ENCODE measurements around the gene UBA1. TPM values are rescaled to one million over a fixed set of nuclear protein-coding genes. Genes with fewer than 3 reads are reported as not detected.

UBA1 gene
- total RNA-seq, 2 experiments from 2014 or later = 149 to 155 TPM

DNA sequence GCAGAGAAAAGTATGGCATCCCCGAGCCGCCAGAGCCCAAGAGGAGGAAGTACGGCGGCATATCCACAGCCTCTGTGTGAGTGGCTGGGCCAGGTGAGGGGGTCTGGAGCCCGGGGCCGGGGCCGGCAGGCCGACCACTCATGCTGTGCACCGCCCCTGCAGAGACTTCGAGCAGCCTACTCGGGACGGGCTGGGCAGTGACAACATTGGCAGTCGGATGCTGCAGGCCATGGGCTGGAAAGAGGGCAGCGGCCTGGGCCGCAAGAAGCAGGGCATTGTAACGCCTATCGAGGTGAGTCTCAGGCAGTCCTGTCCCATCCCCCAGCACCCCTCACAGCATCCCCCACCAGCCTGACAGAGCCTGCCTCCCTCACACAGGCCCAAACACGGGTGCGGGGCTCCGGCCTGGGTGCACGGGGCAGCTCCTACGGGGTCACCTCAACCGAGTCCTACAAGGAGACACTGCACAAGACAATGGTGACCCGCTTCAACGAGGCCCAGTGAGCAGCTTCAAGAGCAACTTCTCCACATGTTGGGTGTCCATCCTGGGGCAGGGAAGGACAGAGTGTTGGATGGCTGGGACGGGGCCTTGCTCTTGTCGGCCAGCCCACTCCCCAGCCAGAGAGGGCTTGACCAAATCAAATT, 7.4 kb upstream of the UBA1 start:
- POLR2A ChIA-PET = no interaction called here
- no peak for DNase-seq
- H3K9me3 Mint-ChIP-seq = no peaks in the 10 kb centered on the region
- ATAC-seq (ENCODE audit: low read depth) = no peak
- peaks cover 5% of the 10 kb centered on the region for H3K4me1 Mint-ChIP-seq
- no peaks in the 10 kb centered on the region for H3K27me3 Mint-ChIP-seq
- no peak overlapping the region for H3K27ac Mint-ChIP-seq
- no peak overlapping the region for H3K4me3 Mint-ChIP-seq
- peaks cover 10% of the 10 kb centered on the region for H3K36me3 Mint-ChIP-seq

DNA sequence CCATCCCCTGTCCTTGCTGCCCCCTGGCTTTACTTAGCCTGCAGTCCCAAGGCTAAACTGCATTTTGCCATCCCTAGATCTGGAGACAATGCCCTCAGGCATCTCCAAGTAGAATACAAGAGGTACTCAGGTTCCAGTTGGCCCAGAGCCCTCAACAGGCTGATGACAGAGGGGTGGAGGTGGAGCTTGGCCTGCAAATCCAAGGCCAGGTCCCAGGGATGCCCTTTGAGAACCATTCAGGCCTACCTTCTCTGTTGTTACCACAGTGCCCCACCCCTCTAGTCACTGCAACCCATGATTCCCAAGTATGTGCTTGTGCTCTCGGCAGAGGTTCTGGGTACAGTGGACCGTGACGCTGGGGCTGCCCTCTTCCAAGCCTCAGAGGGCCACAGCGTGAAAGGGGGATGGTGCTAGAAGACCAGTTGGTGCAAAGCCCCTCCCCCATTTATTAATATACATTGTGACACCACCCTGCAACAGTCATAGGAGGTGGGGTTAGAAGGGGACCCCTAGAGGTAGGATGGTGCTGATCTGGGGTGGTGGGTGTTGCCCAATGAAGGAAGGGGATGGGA, 6.4 kb upstream of the UBA1 start:
- Mint-ChIP-seq H3K27ac (no peak overlapping the region), H3K4me1 (peaks cover 5% of the 10 kb centered on the region), H3K36me3 (peaks cover 10% of the 10 kb centered on the region), H3K4me3 (no peak overlapping the region), H3K9me3 (no peaks in the 10 kb centered on the region), H3K27me3 (no peaks in the 10 kb centered on the region)
- no peak for ATAC-seq (ENCODE audit: low read depth)
- no peak for DNase-seq
- POLR2A ChIA-PET = no interaction called here

DNA sequence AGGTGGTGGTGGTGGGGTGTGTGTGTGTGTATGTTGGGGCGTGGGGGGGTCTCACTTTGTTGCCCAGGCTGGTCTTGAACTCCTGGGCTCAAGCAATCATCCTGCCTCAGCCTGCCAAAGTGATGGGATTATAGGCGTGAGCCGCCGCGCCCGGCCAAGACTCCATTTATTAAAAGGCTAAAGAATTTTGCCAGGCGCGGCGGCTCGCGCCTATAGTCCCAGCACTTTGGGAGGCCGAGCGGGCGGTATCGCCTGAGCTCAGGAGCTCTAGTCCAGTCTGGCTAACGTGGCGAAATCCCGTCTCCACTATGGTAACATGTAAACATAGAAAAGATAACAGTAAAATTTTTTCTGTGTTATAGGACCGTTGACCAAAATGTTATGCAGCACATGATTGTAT, 3.7 kb upstream of the UBA1 start:
- no peak overlapping the region for H3K4me3 Mint-ChIP-seq
- H3K4me1 Mint-ChIP-seq = peaks cover 15% of the 10 kb centered on the region
- no peaks in the 10 kb centered on the region for H3K27me3 Mint-ChIP-seq
- H3K36me3 Mint-ChIP-seq = peaks cover 8% of the 10 kb centered on the region
- no peak overlapping the region for H3K27ac Mint-ChIP-seq
- no peak for ATAC-seq (ENCODE audit: low read depth)
- DNase-seq = no peak
- no peaks in the 10 kb centered on the region for H3K9me3 Mint-ChIP-seq
- POLR2A ChIA-PET = interaction anchor here (2.2 to 2.9 kb wide), 2 partner anchors 43 to 45 kb away, joined by 11 to 31 read pairs; partner anchors contain the start of genes NDUFB11, RBM10 and USP11

DNA sequence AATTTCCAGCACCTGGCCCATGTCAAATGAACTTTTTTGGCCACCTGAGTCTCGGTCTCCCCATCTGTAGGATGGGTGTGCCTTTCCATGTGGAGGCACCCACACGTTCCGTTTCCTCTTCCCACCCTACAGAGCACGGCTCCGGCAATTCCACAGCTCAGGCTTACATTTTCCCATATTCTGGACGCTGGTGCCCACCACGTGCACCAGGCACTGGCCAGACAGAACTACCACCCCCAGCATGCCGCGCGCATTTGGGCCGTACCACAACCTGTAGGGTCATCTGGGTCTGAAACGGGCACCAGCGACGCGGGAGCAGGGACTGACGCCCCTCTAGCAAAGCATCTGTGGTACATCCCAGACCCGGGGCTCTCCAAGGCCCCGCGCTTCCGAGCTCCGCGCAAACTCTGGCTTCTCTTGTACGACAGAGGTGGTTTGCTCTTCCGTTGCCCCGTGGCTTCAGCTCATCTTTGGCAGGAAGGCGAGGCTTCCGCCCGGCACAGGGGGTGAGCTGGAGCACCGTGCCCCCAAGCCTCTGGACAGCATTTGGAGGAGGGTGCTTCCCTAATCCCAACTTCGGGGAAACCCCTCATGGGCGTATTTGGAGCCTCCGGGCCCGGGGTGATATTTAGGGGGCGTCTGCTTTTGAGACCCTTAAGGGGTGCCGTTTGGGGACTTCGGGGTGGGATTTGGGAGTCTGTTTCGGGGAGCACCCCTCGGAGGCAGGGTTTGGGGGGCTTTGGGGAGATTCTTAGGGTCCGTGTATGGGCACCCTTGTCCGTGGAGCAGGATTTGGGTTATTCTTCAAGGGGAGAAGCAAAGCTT, 3.0 kb upstream of the UBA1 start:
- peaks cover 20% of the 10 kb centered on the region for H3K4me1 Mint-ChIP-seq
- ATAC-seq (ENCODE audit: low read depth) = peak; percentile 78
- peaks cover 6% of the 10 kb centered on the region for H3K36me3 Mint-ChIP-seq
- DNase-seq = peak; percentile 75
- POLR2A ChIA-PET = interaction anchor here (1.1 to 2.9 kb wide), 5 partner anchors 28 to 328 kb away, joined by 3 to 31 read pairs (median 11); partner anchors contain the start of genes CDK16, NDUFB11, RBM10 and USP11
- no peaks in the 10 kb centered on the region for H3K9me3 Mint-ChIP-seq
- no peaks in the 10 kb centered on the region for H3K27me3 Mint-ChIP-seq
- peak overlapping the region; percentile 95 for H3K27ac Mint-ChIP-seq
- peak overlapping the region; percentile 90 for H3K4me3 Mint-ChIP-seq

DNA sequence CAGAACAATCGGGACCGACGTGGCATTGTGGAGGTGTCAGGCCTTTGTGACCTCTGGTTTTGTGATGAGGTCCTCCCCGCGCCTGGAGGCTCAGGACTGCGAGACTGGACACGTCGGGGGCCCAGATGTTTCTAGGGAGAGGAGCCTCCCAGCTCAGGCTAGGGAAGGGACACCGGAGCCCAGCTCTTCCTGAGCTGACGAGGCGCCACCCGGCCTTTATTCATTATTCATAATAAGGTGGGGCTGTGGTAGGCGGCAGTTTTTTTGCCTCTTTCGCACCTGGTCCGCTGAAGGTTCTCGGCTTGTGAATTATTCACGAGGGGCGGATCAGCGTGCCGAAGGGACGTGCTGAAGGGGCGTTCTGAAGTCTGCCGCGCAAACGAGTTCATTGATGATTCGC, 2.3 kb upstream of the UBA1 start:
- H3K27ac Mint-ChIP-seq = peak overlapping the region; percentile 95
- no peaks in the 10 kb centered on the region for H3K9me3 Mint-ChIP-seq
- POLR2A ChIA-PET = interaction anchor here (1.0 to 2.9 kb wide), 6 partner anchors 27 to 332 kb away, joined by 3 to 31 read pairs (median 8); partner anchors contain the start of genes CDK16, NDUFB11, RBM10 and USP11
- no peaks in the 10 kb centered on the region for H3K27me3 Mint-ChIP-seq
- H3K4me1 Mint-ChIP-seq = peaks cover 26% of the 10 kb centered on the region
- H3K4me3 Mint-ChIP-seq = peak overlapping the region; percentile 90
- peaks cover 9% of the 10 kb centered on the region for H3K36me3 Mint-ChIP-seq
- DNase-seq = peak; percentile 54
- ATAC-seq (ENCODE audit: low read depth) = peak; percentile 8

DNA sequence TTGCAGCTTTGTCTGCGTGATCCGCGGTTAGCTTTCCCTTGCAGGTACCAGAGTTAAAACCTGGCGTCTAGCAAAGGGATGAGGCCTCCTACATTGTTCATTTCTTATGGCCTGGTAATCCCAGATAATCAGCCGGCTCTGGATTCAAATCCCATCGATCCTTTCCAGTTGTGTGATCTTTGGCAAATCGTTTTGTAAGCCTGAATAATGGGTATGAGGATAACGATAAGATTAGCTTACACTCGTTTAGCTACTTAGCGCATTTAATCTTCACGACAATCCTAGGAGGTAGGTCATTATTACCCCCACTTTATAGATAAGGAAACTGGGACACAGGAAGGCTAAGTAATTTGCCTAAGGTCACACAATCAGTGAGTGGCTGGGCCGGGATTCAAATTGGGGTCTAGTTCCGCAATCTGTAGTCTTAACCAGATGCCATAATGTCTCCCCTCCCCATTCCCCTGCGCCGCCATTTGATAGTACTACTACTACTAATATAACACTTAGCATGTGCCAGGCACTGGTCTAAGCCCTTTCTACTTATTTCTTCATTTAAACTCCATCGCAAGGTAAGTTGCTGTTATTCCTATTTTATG, 1.7 kb upstream of the UBA1 start:
- no peaks in the 10 kb centered on the region for H3K27me3 Mint-ChIP-seq
- POLR2A ChIA-PET = interaction anchor here (1.0 to 2.9 kb wide), 5 partner anchors 26 to 332 kb away, joined by 3 to 31 read pairs (median 11); partner anchors contain the start of genes CDK16, NDUFB11, RBM10 and USP11
- ATAC-seq (ENCODE audit: low read depth) (no peak), DNase-seq (no peak)
- H3K4me3 Mint-ChIP-seq = peak overlapping the region; percentile 90
- peaks cover 7% of the 10 kb centered on the region for H3K36me3 Mint-ChIP-seq
- peaks cover 32% of the 10 kb centered on the region for H3K4me1 Mint-ChIP-seq
- H3K9me3 Mint-ChIP-seq = no peaks in the 10 kb centered on the region
- H3K27ac Mint-ChIP-seq = peak overlapping the region; percentile 95

DNA sequence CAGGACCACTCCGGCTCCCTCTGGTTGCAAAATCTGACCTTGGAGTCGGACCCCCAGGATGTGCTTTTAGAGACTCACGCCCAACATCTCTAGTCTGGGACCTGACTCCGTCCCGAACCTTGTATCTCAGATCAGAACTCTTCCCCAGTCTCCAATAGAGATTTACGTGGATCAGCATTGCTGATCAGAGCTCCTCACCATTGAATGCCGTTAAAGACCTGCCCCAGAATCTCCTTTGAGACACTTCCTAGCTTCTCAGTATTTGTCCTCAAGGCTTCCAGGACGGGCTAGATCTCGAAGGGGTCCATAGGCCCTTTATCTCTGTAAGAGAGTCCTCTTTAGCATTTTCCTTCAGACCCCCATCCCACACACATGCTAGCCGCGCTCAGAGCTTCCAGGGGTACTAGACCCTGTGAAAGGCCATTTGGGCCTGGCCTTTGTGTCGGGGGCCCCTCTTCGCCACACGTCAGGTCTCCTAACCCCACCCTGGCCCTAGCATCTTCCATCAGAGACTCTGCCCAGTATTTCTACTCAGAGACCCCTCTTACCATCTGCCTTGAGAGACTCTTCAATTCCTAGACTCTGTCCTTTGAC, 662 bp downstream of the UBA1 start:
- Mint-ChIP-seq H3K27ac (peak overlapping the region; percentile 98), H3K4me3 (peak overlapping the region; percentile 95), H3K27me3 (no peaks in the 10 kb centered on the region), H3K4me1 (peaks cover 37% of the 10 kb centered on the region), H3K9me3 (no peaks in the 10 kb centered on the region), H3K36me3 (peaks cover 8% of the 10 kb centered on the region)
- DNase-seq (no peak), ATAC-seq (ENCODE audit: low read depth) (no peak)
- POLR2A ChIA-PET = interaction anchor here (0.8 to 1.0 kb wide), 2 partner anchors 190 to 329 kb away, joined by 3 read pairs; no protein-coding TSS in a partner anchor

DNA sequence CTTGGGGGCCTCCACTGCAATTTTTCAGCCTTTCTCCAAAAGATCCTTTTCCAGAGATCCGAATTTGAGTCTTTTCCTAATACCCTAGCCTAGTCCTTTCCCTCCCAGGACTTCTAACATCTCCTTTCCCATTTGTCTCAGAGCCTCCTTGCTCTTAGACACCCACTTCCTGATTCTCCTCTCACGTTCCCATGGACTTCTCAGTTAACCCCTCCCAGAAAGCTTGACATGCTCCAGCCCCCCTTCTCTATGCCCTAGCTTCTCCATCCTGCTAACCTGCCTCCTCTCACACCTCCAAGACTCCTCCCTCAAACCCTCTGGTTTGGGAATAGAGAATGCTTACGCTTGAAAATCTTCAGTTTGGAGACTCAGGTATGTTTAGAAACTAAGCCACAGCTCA, 2.5 kb downstream of the UBA1 start:
- Mint-ChIP-seq H3K27ac (peak overlapping the region; percentile 83), H3K4me3 (peak overlapping the region; percentile 95), H3K9me3 (no peaks in the 10 kb centered on the region), H3K4me1 (peaks cover 34% of the 10 kb centered on the region), H3K36me3 (peaks cover 13% of the 10 kb centered on the region), H3K27me3 (no peaks in the 10 kb centered on the region)
- DNase-seq (no peak), ATAC-seq (ENCODE audit: low read depth) (no peak)
- POLR2A ChIA-PET = no interaction called here

DNA sequence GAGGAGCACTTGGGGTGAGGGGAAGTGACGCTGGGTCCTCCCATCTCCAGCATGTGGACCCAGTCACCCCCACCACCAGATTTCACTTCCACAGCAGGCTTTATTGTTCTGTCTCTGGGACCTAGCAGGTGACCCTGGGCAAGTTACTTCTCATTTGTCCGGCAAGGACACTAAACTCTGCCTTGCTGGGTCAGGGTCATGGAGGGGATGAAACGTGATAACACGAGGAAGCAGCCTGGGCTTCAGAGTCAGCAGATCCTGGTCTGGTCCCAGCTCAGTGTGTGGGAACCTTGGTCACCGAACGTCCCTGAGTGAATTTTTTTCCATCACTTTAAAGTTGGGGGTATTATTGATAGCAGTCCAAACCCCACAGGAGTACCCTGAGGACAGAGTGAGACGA, 3.9 kb downstream of the UBA1 start:
- no peaks in the 10 kb centered on the region for H3K27me3 Mint-ChIP-seq
- peaks cover 34% of the 10 kb centered on the region for H3K4me1 Mint-ChIP-seq
- no peak for DNase-seq
- H3K9me3 Mint-ChIP-seq = no peaks in the 10 kb centered on the region
- POLR2A ChIA-PET = no interaction called here
- H3K36me3 Mint-ChIP-seq = peaks cover 13% of the 10 kb centered on the region
- no peak overlapping the region for H3K27ac Mint-ChIP-seq
- H3K4me3 Mint-ChIP-seq = no peak overlapping the region
- no peak for ATAC-seq (ENCODE audit: low read depth)

DNA sequence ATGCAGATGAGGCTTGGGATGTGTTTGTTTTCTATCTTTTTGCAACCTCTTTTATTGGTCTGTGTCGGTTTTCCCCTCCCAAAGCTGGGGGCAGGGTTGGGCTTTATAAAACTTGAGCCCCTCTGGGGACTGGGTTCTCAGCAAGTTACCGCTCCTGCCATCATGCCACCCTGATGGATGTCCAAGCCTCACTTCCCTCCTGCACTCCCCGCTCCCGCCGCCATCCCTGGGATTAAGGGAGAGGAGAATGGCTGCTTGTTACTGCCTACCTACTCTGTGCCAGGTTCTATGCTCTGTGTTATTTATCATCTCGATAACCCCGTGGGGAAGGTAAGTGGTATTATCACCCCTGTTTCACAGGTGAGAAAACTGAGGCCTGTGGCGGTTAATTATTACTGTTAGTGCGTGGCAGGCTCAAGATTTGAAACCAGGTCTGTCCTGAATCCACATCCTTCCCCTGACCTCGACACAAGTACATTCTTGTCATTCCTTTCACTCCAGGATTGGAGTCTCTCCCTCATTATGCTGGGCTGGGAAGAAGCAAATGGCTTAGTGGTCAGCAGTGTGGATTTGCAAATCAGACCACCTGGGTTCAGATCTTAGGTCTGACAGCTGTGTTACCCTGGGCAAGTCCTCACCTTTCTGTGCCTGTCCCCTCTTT, 4.5 kb downstream of the UBA1 start:
- DNase-seq (no peak), ATAC-seq (ENCODE audit: low read depth) (no peak)
- POLR2A ChIA-PET = no interaction called here
- H3K9me3 Mint-ChIP-seq = no peaks in the 10 kb centered on the region
- H3K27me3 Mint-ChIP-seq = no peaks in the 10 kb centered on the region
- no peak overlapping the region for H3K27ac Mint-ChIP-seq
- no peak overlapping the region for H3K4me3 Mint-ChIP-seq
- peaks cover 28% of the 10 kb centered on the region for H3K4me1 Mint-ChIP-seq
- peaks cover 13% of the 10 kb centered on the region for H3K36me3 Mint-ChIP-seq

DNA sequence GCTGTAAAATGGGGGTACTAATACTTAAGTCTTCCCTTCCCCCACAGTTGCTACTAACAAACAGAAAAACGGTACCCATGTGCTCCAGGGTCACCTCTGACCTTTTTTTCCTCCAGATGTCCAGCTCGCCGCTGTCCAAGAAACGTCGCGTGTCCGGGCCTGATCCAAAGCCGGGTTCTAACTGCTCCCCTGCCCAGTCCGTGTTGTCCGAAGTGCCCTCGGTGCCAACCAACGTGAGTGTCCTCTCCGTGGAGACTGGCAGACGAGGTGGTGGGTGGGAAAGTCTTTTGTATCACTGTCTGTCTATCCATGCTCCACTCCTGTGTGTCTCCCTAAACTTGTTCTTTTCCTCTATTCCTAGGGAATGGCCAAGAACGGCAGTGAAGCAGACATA, 5.1 kb downstream of the UBA1 start:
- peaks cover 13% of the 10 kb centered on the region for H3K36me3 Mint-ChIP-seq
- peaks cover 28% of the 10 kb centered on the region for H3K4me1 Mint-ChIP-seq

DNA sequence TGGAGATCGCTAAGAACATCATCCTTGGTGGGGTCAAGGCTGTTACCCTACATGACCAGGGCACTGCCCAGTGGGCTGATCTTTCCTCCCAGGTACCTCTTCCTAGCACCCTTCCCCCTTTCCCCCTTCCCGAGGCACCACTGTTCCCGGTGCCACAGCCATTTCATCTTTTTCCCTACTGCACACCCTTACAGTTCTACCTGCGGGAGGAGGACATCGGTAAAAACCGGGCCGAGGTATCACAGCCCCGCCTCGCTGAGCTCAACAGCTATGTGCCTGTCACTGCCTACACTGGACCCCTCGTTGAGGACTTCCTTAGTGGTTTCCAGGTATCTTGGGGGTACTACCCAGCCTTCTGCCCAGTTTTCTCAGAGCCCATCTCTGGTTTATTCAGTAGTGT, 5.7 kb downstream of the UBA1 start:
- H3K36me3 Mint-ChIP-seq = peaks cover 13% of the 10 kb centered on the region
- ATAC-seq (ENCODE audit: low read depth) (no peak), DNase-seq (no peak)
- POLR2A ChIA-PET = no interaction called here
- no peak overlapping the region for H3K27ac Mint-ChIP-seq
- H3K27me3 Mint-ChIP-seq = no peaks in the 10 kb centered on the region
- H3K4me1 Mint-ChIP-seq = peaks cover 28% of the 10 kb centered on the region
- no peak overlapping the region for H3K4me3 Mint-ChIP-seq
- no peaks in the 10 kb centered on the region for H3K9me3 Mint-ChIP-seq

More for the DNA sequence above, 5.1 kb downstream of the UBA1 start:
- H3K4me3 Mint-ChIP-seq = no peak overlapping the region
- no peaks in the 10 kb centered on the region for H3K9me3 Mint-ChIP-seq
- POLR2A ChIA-PET = no interaction called here
- ATAC-seq (ENCODE audit: low read depth) = no peak
- DNase-seq = no peak
- H3K27me3 Mint-ChIP-seq = no peaks in the 10 kb centered on the region
- peak overlapping the region; percentile 30 for H3K27ac Mint-ChIP-seq

Measured in activated naive CD8-positive, alpha-beta T cell treated with anti-CD3 and anti-CD28 coated beads, Interleukin-2, amount 10 ng/mL, durations not matched to agents 7 days and 5 days (primary cell).